ENCODE measurements around the gene PFDN2. TPM values are rescaled to one million over a fixed set of nuclear protein-coding genes. Genes with fewer than 3 reads are reported as not detected.

Gene PFDN2
- total and polyA plus RNA-seq, 2 donors (not counting 3 experiments of a cell fraction or from before 2014, with no cell fraction given), result 104 to 157 TPM

DNA sequence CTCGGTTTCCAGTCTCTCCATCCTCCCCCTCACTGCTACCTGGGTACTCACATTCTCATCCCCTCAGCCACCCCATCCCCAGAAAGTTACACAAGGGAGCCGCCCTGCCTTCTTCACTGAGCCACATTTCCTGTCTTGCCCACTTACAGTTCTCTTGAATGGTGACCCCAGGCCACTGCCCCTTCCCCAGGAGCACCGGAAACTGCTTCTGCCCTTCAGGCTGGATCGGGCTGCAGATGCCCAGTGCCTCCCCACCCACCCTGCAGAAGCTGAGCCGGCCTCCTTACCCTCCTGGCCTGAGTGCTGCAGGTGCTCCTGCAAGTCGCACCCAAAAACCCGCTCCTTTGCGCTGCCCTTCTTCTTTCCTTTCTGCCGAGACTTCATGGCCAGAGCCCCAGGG lies 48.6 kb downstream of the PFDN2 start:
- Histone ChIP-seq H3K9me1 (replicated peaks; ENCODE audit: control insufficient read depth, extremely low read depth, insufficient read depth, low read length) (no peaks in the 10 kb centered on the region), H4K20me1 (replicated peaks; ENCODE audit: control insufficient read depth, extremely low read depth, insufficient read depth, low read length) (no peaks in the 10 kb centered on the region), H2AFZ (ENCODE audit: low read depth, low read length) (no peak overlapping the region), H3K9ac (replicated peaks; ENCODE audit: extremely low read depth, insufficient read depth, low read length) (no peak overlapping the region), H3K4me2 (ENCODE audit: insufficient read depth, low read length) (no peak overlapping the region), H3K9me3 (replicated peaks; ENCODE audit: control insufficient read depth, insufficient read depth, low read length) (no peaks in the 10 kb centered on the region), H3K36me3 (ENCODE audit: control insufficient read depth in 2 of 2, extremely low read depth in 1 of 2, insufficient read depth in 2 of 2, low read length in 2 of 2) (no peaks in the 10 kb centered on the region), H3K4me3 (replicated peaks in 1 of 3; ENCODE audit: insufficient read depth in 1 of 3, low read depth in 1 of 3, low read length in 3 of 3) (no peak overlapping the region), H3K79me2 (ENCODE audit: control insufficient read depth, insufficient read depth, low read length) (no peaks in the 10 kb centered on the region), H3K27me3 (ENCODE audit: control insufficient read depth in 2 of 2, insufficient read depth in 2 of 2, low read length in 2 of 2) (peaks cover 2% of the 10 kb centered on the region in 2 experiments), H3K4me1 (ENCODE audit: control insufficient read depth, extremely low read depth, insufficient read depth, low read length) (no peaks in the 10 kb centered on the region), H3K27ac (ENCODE audit: insufficient read depth, low read depth, low read length) (no peak overlapping the region)
- no TSS peak for BruUV-seq (replicated peaks)
- intact Hi-C loops (cut with micrococcal nuclease), result no loop called here
- no peak for FAIRE-seq
- TF ChIP-seq POLR2A (IDR thresholded peaks at IDR 0.05; ENCODE audit: low read depth, low read length) (no peak), EZH2 (IDR thresholded peaks at IDR 0.05; ENCODE audit: borderline replicate concordance, low read depth, low read length, severe bottlenecking) (no peak), MYC (IDR thresholded peaks at IDR 0.05; ENCODE audit: low read depth, low read length) (no peak), FOS (IDR thresholded peaks at IDR 0.05; ENCODE audit: borderline replicate concordance, insufficient read depth, low read length) (no peak), CTCF (IDR thresholded peaks at IDR 0.05; ENCODE audit: extremely low read depth in 1 of 2, insufficient read depth in 1 of 2, low read depth in 1 of 2, low read length in 2 of 2) (no peak), POLR2AphosphoS5 (IDR thresholded peaks at IDR 0.05; ENCODE audit: insufficient read depth, low read depth, low read length) (no peak), GATA2 (IDR thresholded peaks at IDR 0.05; ENCODE audit: insufficient read depth, insufficient read length, low read depth, low read length) (no peak), JUN (IDR thresholded peaks at IDR 0.05; ENCODE audit: borderline replicate concordance, insufficient read depth, insufficient read length, low read depth) (no peak)
- TF ChIP-seq, protein P1, sequence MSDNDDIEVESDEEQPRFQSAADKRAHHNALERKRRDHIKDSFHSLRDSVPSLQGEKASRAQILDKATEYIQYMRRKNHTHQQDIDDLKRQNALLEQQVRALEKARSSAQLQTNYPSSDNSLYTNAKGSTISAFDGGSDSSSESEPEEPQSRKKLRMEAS (IDR thresholded peaks at IDR 0.05; ENCODE audit: insufficient read depth, insufficient read length), result no peak
- dilution Hi-C loops (cut with MboI; ENCODE audit: extremely low pct_ligation_motif_present, low sequenced_read_pairs), result no loop called here
- no peak for DNase-seq (ENCODE audit: low read depth, low spot score)
- POLR2A ChIA-PET, result no interaction called here
- CTCF ChIA-PET, result interaction anchor here (1.3 to 1.6 kb wide), 3 partner anchors 24 to 79 kb away, joined by 4 to 7 read pairs (median 4); partner anchors contain the start of genes F11R and USF1
